Measurements from ENCODE around the gene FRS2. TPM values are rescaled to one million over a fixed set of nuclear protein-coding genes. Genes with fewer than 3 reads are reported as not detected.

The FRS2 gene
- total RNA-seq, 1 donor from 2014 or later: 45.5 TPM

- Mint-ChIP-seq H3K4me1 (ENCODE audit: unreplicated experiment) (no peaks in the 10 kb centered on the region), H3K36me3 (ENCODE audit: unreplicated experiment) (no peaks in the 10 kb centered on the region)
Measured at GRCh38 chr12:69627501-69627900, 157.3 kb downstream of the FRS2 start.

More at GRCh38 chr12:69627501-69627900, 157.3 kb downstream of the FRS2 start:
- no peaks in the 10 kb centered on the region for H3K9me3 Mint-ChIP-seq (ENCODE audit: unreplicated experiment)
- no peaks in the 10 kb centered on the region for H3K27me3 Mint-ChIP-seq (ENCODE audit: unreplicated experiment)
- TF ChIP-seq, protein P1, sequence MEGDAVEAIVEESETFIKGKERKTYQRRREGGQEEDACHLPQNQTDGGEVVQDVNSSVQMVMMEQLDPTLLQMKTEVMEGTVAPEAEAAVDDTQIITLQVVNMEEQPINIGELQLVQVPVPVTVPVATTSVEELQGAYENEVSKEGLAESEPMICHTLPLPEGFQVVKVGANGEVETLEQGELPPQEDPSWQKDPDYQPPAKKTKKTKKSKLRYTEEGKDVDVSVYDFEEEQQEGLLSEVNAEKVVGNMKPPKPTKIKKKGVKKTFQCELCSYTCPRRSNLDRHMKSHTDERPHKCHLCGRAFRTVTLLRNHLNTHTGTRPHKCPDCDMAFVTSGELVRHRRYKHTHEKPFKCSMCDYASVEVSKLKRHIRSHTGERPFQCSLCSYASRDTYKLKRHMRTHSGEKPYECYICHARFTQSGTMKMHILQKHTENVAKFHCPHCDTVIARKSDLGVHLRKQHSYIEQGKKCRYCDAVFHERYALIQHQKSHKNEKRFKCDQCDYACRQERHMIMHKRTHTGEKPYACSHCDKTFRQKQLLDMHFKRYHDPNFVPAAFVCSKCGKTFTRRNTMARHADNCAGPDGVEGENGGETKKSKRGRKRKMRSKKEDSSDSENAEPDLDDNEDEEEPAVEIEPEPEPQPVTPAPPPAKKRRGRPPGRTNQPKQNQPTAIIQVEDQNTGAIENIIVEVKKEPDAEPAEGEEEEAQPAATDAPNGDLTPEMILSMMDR (IDR thresholded peaks at IDR 0.05): no peak
- no peak overlapping the region for H3K4me3 Mint-ChIP-seq (ENCODE audit: unreplicated experiment)
- DNase-seq (ENCODE audit: extremely low spot score, unreplicated experiment): no peak
- H3K27ac Mint-ChIP-seq (ENCODE audit: unreplicated experiment): no peak overlapping the region

Small RNAs within 50 kb of the gene (microRNA-seq; reads per million reads assigned to microRNA genes)
- gene MIR3913-1 (ENCODE audit: unreplicated experiment) (not detected), gene MIR3913-2 (ENCODE audit: unreplicated experiment) (not detected)

Other genes with a start within 250 kb of the FRS2 start
- 66.5 and 70.2 TPM in 2 replicates for gene CPSF6, start 230.8 kb upstream of the FRS2 start, total RNA-seq
- 0.21 TPM in 1 of 2 replicates, not detected in the other for gene LYZ, start 122.0 kb upstream of the FRS2 start, total RNA-seq
- gene YEATS4, start 110.6 kb upstream of the FRS2 start, total RNA-seq: 15.9 and 17.6 TPM in 2 replicates
- 162 TPM in 2 replicates for gene CCT2, start 115.1 kb downstream of the FRS2 start, total RNA-seq
- not detected in 2 replicates for gene LRRC10, start 140.5 kb downstream of the FRS2 start, total RNA-seq
- 0.11 and 0.55 TPM in 2 replicates for gene BEST3, start 228.9 kb downstream of the FRS2 start, total RNA-seq